H1 (cell line): ENCODE measurements around the gene RPP25. TPM values are rescaled to one million over a fixed set of nuclear protein-coding genes. Genes with fewer than 3 reads are reported as not detected.

ENCODE experiments used
- CTCF ChIA-PET: fragments of 300-600 bp; sonication (Branson Sonifier 250); formaldehyde crosslinking; loops from one replicate; lab custom pipeline; 2021; ENCODE audit not compliant: partially characterized antibody; lab: Charles Lee
- POLR2A ChIA-PET: fragments of 300-600 bp; sonication (Branson Sonifier 250); formaldehyde crosslinking; loops from one replicate; lab custom pipeline; 2021; ENCODE audit warnings: inconsistent platforms; ENCODE audit not compliant: partially characterized antibody; lab: Charles Lee
- DNase-seq, 2 experiments: peaks; one replicate each; pipeline versions ENCODE4 v3.0.0 to v3.0.0-alpha.2; 2010 to 2022; ENCODE audit warnings: low spot score in 2 of 2, low read depth in 1 of 2, mixed read lengths in 1 of 2
- FAIRE-seq: peaks from 2 replicates; lab custom pipeline; 2011; peaks lifted over from hg19 to GRCh38; lab: Jason Lieb, UNC
- H2AFZ ChIP-seq: 2 replicates; pipeline ENCODE4 v1.8.1; 2012; ENCODE audit warnings: low read length, inconsistent platforms
- H2AK5ac ChIP-seq: 2 replicates; pipeline ENCODE4 v1.6.1; 2013; ENCODE audit warnings: low read depth, low read length
- H2BK120ac ChIP-seq: replicated peaks from 2 replicates; pipeline ENCODE3; 2013; ENCODE audit warnings: low read depth, low read length, inconsistent platforms
- H2BK12ac ChIP-seq: 2 replicates; pipeline ENCODE4 v1.6.1; 2013; ENCODE audit warnings: low read depth, low read length
- H2BK15ac ChIP-seq: 2 replicates; pipeline ENCODE4 v1.6.1; 2013; ENCODE audit warnings: low read length
- H2BK20ac ChIP-seq: 2 replicates; pipeline ENCODE4 v1.6.1; 2013; ENCODE audit warnings: low read length
- H2BK5ac ChIP-seq: 2 replicates; pipeline ENCODE4 v1.6.1; 2013; ENCODE audit warnings: low read depth, low read length
- H3K14ac ChIP-seq: 2 replicates; pipeline ENCODE4 v1.6.1; 2013; ENCODE audit warnings: inconsistent platforms; ENCODE audit not compliant: insufficient read length
- H3K18ac ChIP-seq: 2 replicates; pipeline ENCODE4 v1.6.1; 2013; ENCODE audit warnings: low read length; ENCODE audit errors: extremely low read depth
- H3K23ac ChIP-seq: 2 replicates; pipeline ENCODE4 v1.6.1; 2013; ENCODE audit warnings: inconsistent platforms; ENCODE audit not compliant: insufficient read length
- H3K23me2 ChIP-seq: 2 replicates; pipeline ENCODE4 v1.6.1; 2013; ENCODE audit warnings: low read depth, low read length
- H3K27ac ChIP-seq: 2 replicates; pipeline ENCODE4 v1.6.1; 2011; ENCODE audit warnings: low read depth, low read length, inconsistent platforms
- H3K27me3 ChIP-seq, 4 experiments: replicated peaks in 1 of 4; 1 replicate in 1 of 4; 2 replicates in 3 of 4; pipeline versions ENCODE4 v1.6.1 to v1.8.1; 2011 to 2013; ENCODE audit warnings: low read length in 3 of 4, mild to moderate bottlenecking in 3 of 4, inconsistent platforms in 2 of 4, mixed read lengths in 2 of 4, moderate library complexity in 1 of 4; ENCODE audit not compliant: control insufficient read depth in 3 of 4, insufficient read depth in 3 of 4; ENCODE audit errors: extremely low read depth in 1 of 4
- H3K36me3 ChIP-seq, 4 experiments: 2 replicates each; pipeline versions ENCODE4 v1.6.1 to v1.8.1; 2011 to 2013; ENCODE audit warnings: mild to moderate bottlenecking in 4 of 4, low read length in 3 of 4, moderate library complexity in 2 of 4, control low read depth in 1 of 4, inconsistent platforms in 1 of 4; ENCODE audit not compliant: insufficient read depth in 4 of 4, control insufficient read depth in 2 of 4
- H3K4ac ChIP-seq: replicated peaks from 2 replicates; pipeline ENCODE3; 2013; ENCODE audit warnings: low read length, low read depth, mixed read lengths, inconsistent platforms; ENCODE audit not compliant: insufficient read length
- H3K4me1 ChIP-seq, 4 experiments: replicated peaks in 1 of 4; 1 replicate in 1 of 4; 2 replicates in 3 of 4; pipeline versions ENCODE4 v1.6.1 to v1.8.1; 2011 to 2013; ENCODE audit warnings: low read length in 3 of 4, inconsistent platforms in 2 of 4, mixed read lengths in 1 of 4; ENCODE audit not compliant: insufficient read depth in 4 of 4, control insufficient read depth in 3 of 4
- H3K4me2 ChIP-seq, 2 experiments: 2 replicates each; pipeline versions ENCODE4 v1.6.1 to v1.8.1; 2011 to 2013; ENCODE audit warnings: low read depth in 2 of 2, low read length in 2 of 2, control low read depth in 1 of 2, inconsistent platforms in 1 of 2, mild to moderate bottlenecking in 1 of 2; ENCODE audit not compliant: insufficient read depth in 1 of 2
- H3K4me3 ChIP-seq, 4 experiments: fragments of 200-600, 300-600 bp in 1 of 4; sonication (generic), shearing (Covaris generic), sonication (Bioruptor Twin) in 1 of 4; 2 replicates each; pipeline versions ENCODE4 v1.5.1 to v1.8.1; 2011 to 2016; ENCODE audit warnings: low read length in 4 of 4, low read depth in 3 of 4, control low read depth in 2 of 4, inconsistent platforms in 2 of 4, mild to moderate bottlenecking in 2 of 4, mixed read lengths in 1 of 4, moderate library complexity in 1 of 4; ENCODE audit not compliant: insufficient read depth in 2 of 4; ENCODE audit errors: extremely low read depth in 1 of 4
- H3K56ac ChIP-seq: replicated peaks from 2 replicates; pipeline ENCODE3; 2013; ENCODE audit warnings: low read depth, mild to moderate bottlenecking, mixed read lengths, low read length, inconsistent platforms; ENCODE audit not compliant: insufficient read length
- H3K79me1 ChIP-seq: 2 replicates; pipeline ENCODE4 v1.6.1; 2013; ENCODE audit warnings: low read depth, low read length, control low read depth
- H3K79me2 ChIP-seq, 2 experiments: 2 replicates each; pipeline versions ENCODE4 v1.6.1 to v1.8.1; 2012 to 2013; ENCODE audit warnings: low read length in 2 of 2, mild to moderate bottlenecking in 2 of 2, inconsistent platforms in 1 of 2; ENCODE audit not compliant: insufficient read depth in 2 of 2, control insufficient read depth in 1 of 2
- H3K9ac ChIP-seq, 4 experiments: replicated peaks in 1 of 4; 1 replicate in 1 of 4; 2 replicates in 3 of 4; pipeline versions ENCODE4 v1.6.1 to v1.8.1; 2011 to 2013; ENCODE audit warnings: low read depth in 3 of 4, low read length in 3 of 4, control low read depth in 2 of 4, mild to moderate bottlenecking in 2 of 4, moderate library complexity in 2 of 4, inconsistent platforms in 1 of 4; ENCODE audit errors: extremely low read depth in 1 of 4
- H3K9me3 ChIP-seq, 2 experiments: 2 replicates each; pipeline versions ENCODE4 v1.6.1 to v1.8.1; 2012 to 2013; ENCODE audit warnings: mild to moderate bottlenecking in 2 of 2, moderate library complexity in 2 of 2, control low read depth in 1 of 2, inconsistent platforms in 1 of 2, low read depth in 1 of 2, low read length in 1 of 2, mixed read lengths in 1 of 2; ENCODE audit not compliant: insufficient read depth in 2 of 2
- H4K20me1 ChIP-seq, 2 experiments: replicated peaks in 1 of 2; 2 replicates each; pipeline versions ENCODE3 to v1.8.1; 2011 to 2013; ENCODE audit warnings: inconsistent platforms in 2 of 2, low read length in 2 of 2, mild to moderate bottlenecking in 1 of 2; ENCODE audit not compliant: insufficient read depth in 2 of 2, control insufficient read depth in 1 of 2
- H4K5ac ChIP-seq: 2 replicates; pipeline ENCODE4 v1.6.1; 2013; ENCODE audit warnings: low read length, low read depth, mixed read lengths, inconsistent platforms; ENCODE audit not compliant: insufficient read length
- H4K8ac ChIP-seq: 2 replicates; pipeline ENCODE4 v1.8.0; 2013; ENCODE audit warnings: mild to moderate bottlenecking, moderate library complexity, low read length, inconsistent platforms; ENCODE audit not compliant: insufficient read depth; ENCODE audit errors: extremely low read depth
- H4K91ac ChIP-seq: replicated peaks from 2 replicates; pipeline ENCODE3; 2013; ENCODE audit warnings: low read length, mixed read lengths, inconsistent platforms; ENCODE audit not compliant: insufficient read length
- ASH2L ChIP-seq: fragments of 200-600, 300-600 bp; sonication (generic); IDR thresholded peaks from one replicate; pipeline ENCODE4 v1.7.1; 2017; ENCODE audit warnings: low read length
- CTBP2 ChIP-seq: IDR thresholded peaks from 2 replicates; pipeline ENCODE4 v1.7.0; 2011; ENCODE audit warnings: borderline replicate concordance, mild to moderate bottlenecking, moderate library complexity, mixed read lengths, low read length; ENCODE audit not compliant: insufficient read depth, insufficient read length
- KDM4A ChIP-seq: IDR thresholded peaks from one replicate; pipeline ENCODE4 v1.7.1; 2012; ENCODE audit warnings: low read depth, mild to moderate bottlenecking, moderate library complexity, low read length, inconsistent platforms; ENCODE audit not compliant: severe bottlenecking
- MAFK ChIP-seq: IDR thresholded peaks from 2 replicates; pipeline ENCODE4 v1.6.1; 2012; ENCODE audit warnings: low read depth, mild to moderate bottlenecking, improper control_type of control experiment, low read length
- SIN3A ChIP-seq, 2 experiments: IDR thresholded peaks in 1 of 2; conservative IDR thresholded peaks in 1 of 2; 2 replicates each; pipeline ENCODE4 v1.6.1; 2011 to 2012; ENCODE audit warnings: low read length in 2 of 2, improper control_type of control experiment in 1 of 2, low read depth in 1 of 2, mild to moderate bottlenecking in 1 of 2
- WGBS, 2 experiments: shearing (Covaris generic) in 1 of 2; methylation state at CpG; one replicate each; pipeline versions ENCODE4 v1.1.6 to v1.1.7; 2013 to 2015; ENCODE audit warnings: low lambda C conversion rate in 2 of 2, mixed read lengths in 2 of 2, inconsistent platforms in 1 of 2, low coverage in 1 of 2, missing lambda C conversion rate in 1 of 2; ENCODE audit not compliant: insufficient replicate concordance in 2 of 2, insufficient coverage in 1 of 2, insufficient read length in 1 of 2; ENCODE audit errors: extremely low coverage in 1 of 2, missing lambda C conversion rate in 1 of 2; 5-methylcytosine and 5-hydroxymethylcytosine counted together
- long read RNA-seq, 2 experiments: library from RNA in 1 of 2; library from capped mRNA in 1 of 2; stranded (forward); transcript quantifications; one replicate each; pipeline ENCODE4 v2.0.0, GENCODE V29; 2021; ENCODE audit warnings: inconsistent platforms in 1 of 2
- polyA minus RNA-seq, 3 experiments: library from RNA; depleted of rRNA, polyadenylated mRNA; stranded (reverse); fragments of >200 nt; gene quantifications; 1 replicate in 2 of 3; 2 replicates in 1 of 3; pipeline ENCODE4 v1.2.3, GENCODE V29; 2011
- polyA plus RNA-seq, 7 experiments: library from polyadenylated mRNA; depleted of rRNA in 3 of 7; stranded (reverse) in 5 of 7; unstranded in 2 of 7; fragments of >200 nt in 5 of 7; fragments of 200-250 nt in 2 of 7; gene quantifications; 1 replicate in 5 of 7; 2 replicates in 1 of 7; 4 replicates in 1 of 7; pipeline versions ENCODE4 v1.2.1 to v1.2.3, GENCODE V29; 2011 to 2013; ENCODE audit warnings: missing spikeins in 2 of 7, mixed read lengths in 2 of 7
- total RNA-seq: library from RNA; stranded (reverse); fragmentation: NEBNext Ultra II Directional; extraction: Animal tissue kit (Norgen Biotek cat#: 25700); gene quantifications from 2 replicates; pipeline ENCODE4 v1.2.1, GENCODE V29; 2021

Gene RPP25, protein sequence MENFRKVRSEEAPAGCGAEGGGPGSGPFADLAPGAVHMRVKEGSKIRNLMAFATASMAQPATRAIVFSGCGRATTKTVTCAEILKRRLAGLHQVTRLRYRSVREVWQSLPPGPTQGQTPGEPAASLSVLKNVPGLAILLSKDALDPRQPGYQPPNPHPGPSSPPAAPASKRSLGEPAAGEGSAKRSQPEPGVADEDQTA
- total RNA-seq (19.4 and 19.8 TPM in 2 replicates), polyA plus RNA-seq (2011; rRNA removed) (17.4 and 20.0 TPM in 2 replicates), polyA minus RNA-seq (2011; rRNA and poly(A)+ RNA removed) (5.3 and 5.4 TPM in 2 replicates)
- polyA plus RNA-seq (2011; cell fraction: cytosol; rRNA removed) = 13.5 TPM
- 11.8 TPM for polyA plus RNA-seq (2011; cell fraction: nucleus; rRNA removed)
- 12.7 to 16.2 TPM (median 14.6 TPM) in 4 replicates for polyA plus RNA-seq (2012, experiment 1 of 2)
- polyA plus RNA-seq (2012, experiment 2 of 2) = 16.3 TPM
- 18.6 TPM for polyA plus RNA-seq (2013, experiment 1 of 2)
- polyA plus RNA-seq (2013, experiment 2 of 2) = 18.2 TPM
- polyA minus RNA-seq (2011; cell fraction: cytosol; rRNA and poly(A)+ RNA removed) = 7.6 TPM
- polyA minus RNA-seq (2011; cell fraction: nucleus; rRNA and poly(A)+ RNA removed) = 9.9 TPM
- long read RNA-seq, experiment 1, transcript RPP25-201 (1 exons, 3,049 nt) = major isoform, 39 of 39 reads
- long read RNA-seq, experiment 1, partial matches to known transcripts = 0 of 39 reads
- long read RNA-seq, experiment 1, other reads (novel, unspliced or antisense) = 0 of 39 reads
- long read RNA-seq, experiment 2, transcript RPP25-201 (1 exons, 3,049 nt) = major isoform, 5 of 5 reads
- long read RNA-seq, experiment 2, partial matches to known transcripts = 0 of 5 reads
- long read RNA-seq, experiment 2, other reads (novel, unspliced or antisense) = 0 of 5 reads

DNA sequence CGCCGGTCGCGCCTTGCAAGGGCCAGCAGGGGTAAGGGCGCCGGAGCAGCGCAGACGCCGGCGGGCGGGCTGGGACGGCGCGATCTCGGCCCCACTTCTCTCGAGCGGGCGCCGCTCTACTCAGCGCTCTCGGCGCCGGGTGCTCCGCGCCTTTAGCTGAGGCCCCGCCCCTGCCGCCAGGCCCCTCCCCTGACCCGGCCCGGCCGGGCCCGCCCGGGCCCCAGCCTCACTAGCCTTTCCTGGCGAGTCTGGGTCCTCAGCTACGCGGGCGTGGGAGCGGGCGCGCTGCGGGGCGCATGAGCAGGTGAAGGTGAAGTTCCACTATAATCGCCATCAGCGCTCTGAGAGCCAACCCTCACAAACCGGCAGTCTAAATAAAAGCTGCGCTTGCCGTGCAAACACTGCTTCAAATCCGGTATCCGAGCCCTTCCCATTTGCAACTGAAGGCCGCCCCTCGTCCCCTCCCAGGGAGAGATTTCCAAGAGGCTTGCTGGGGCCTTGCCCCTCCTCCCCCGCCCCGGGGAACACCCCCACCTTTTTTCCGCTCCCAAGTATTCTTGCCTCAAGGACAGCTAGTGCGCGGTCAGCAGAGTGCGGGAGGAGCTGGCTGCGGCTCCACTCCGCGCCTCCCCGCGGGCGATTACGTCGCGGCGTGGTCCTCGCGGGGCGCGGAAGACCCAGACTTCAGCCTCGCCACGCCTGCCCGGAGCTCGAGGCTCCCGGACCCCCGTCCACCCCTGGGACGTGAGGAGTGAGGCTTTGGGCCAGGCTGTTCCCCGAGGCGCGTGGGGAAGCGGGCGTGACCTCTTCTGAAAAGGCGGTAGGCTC lies at the start of gene RPP25:
RPP25 (minus strand) TSS at position 125 of the 828 bp plus-strand sequence. CDS start 189 bp downstream, outside the sequence.
- H2BK20ac ChIP-seq = 0 out of 2 replicates have a peak within 1 kb of the TSS, but pooled peaks have one; percentile 32
- peak within 1 kb of the TSS; percentile 92; the same call in 1 of the 2 replicates for H2BK12ac ChIP-seq
- peak within 1 kb of the TSS; percentile 40 to 89 (median 56) for H3K9ac ChIP-seq
- H4K20me1 ChIP-seq = peaks cover 0 to 4% of the 10 kb centered on the region in 2 experiments
- FAIRE-seq (no peak), DNase-seq (peak in 1 of 2 experiments; percentile 90)
- peak within 1 kb of the TSS; percentile 95; the same call in 1 of the 2 replicates for H2BK15ac ChIP-seq
- peak within 1 kb of the TSS; percentile 94 for H3K4ac ChIP-seq
- H2AK5ac ChIP-seq = no peak within 1 kb of the TSS
- no peaks in the 10 kb centered on the region for H3K9me3 ChIP-seq
- peak within 1 kb of the TSS; percentile 41 to 77 (median 69) for H3K4me3 ChIP-seq
- peak within 1 kb of the TSS; percentile 81 for H4K5ac ChIP-seq
- peak within 1 kb of the TSS; percentile 97 for H4K91ac ChIP-seq
- peak within 1 kb of the TSS; percentile 85; the same call in 1 of the 2 replicates for H2BK5ac ChIP-seq
- H3K23ac ChIP-seq = no peak within 1 kb of the TSS
- H3K14ac ChIP-seq = no peak within 1 kb of the TSS
- peak within 1 kb of the TSS; percentile 33; the same call in 1 of the 2 replicates for H3K27ac ChIP-seq
- peak within 1 kb of the TSS; percentile 76 for H2BK120ac ChIP-seq
- ChIA-PET CTCF (interaction anchor here (0.6 to 4.6 kb wide), 12 partner anchors 10 to 544 kb away, joined by 3 to 20 read pairs (median 3); partner anchors contain the start of gene COX5A), POLR2A (interaction anchor here (0.6 to 5.7 kb wide), 16 partner anchors 10 to 248 kb away, joined by 3 to 29 read pairs (median 4); partner anchors contain the start of genes C15orf39, COX5A, FAM219B and PPCDC)
- H3K4me1 ChIP-seq = peaks cover 0 to 22% (median 13%) of the 10 kb centered on the region in 4 experiments; a peak in 6 of 7 replicates
- peak within 1 kb of the TSS; percentile 75 for H3K56ac ChIP-seq
- H2AFZ ChIP-seq = no peak within 1 kb of the TSS; the same call in 1 of the 2 replicates
- peak within 1 kb of the TSS; percentile 95 for H3K18ac ChIP-seq
- peak within 1 kb of the TSS; percentile 95 to 98 for H3K4me2 ChIP-seq
- H3K36me3 ChIP-seq = no peaks in the 10 kb centered on the region
- H3K27me3 ChIP-seq = peaks cover 5 to 36% (median 33%) of the 10 kb centered on the region in 4 experiments
- no peaks in the 10 kb centered on the region for H3K79me1 ChIP-seq
- peak within 1 kb of the TSS; percentile 91 for H4K8ac ChIP-seq
- peaks cover 0 to 19% of the 10 kb centered on the region in 2 experiments; a peak in 2 of 4 replicates for H3K79me2 ChIP-seq
- WGBS, 2 experiments = 2% methylated on average over 32 of the region's 83 CpGs; no CpG with 5 or more reads in 1 of the 2 experiments
- H3K23me2 ChIP-seq = peaks cover 38% of the 10 kb centered on the region
- peak; percentile 23 for TF ChIP-seq KDM4A
- no peak for TF ChIP-seq MAFK
- no peak for TF ChIP-seq CTBP2
- peak; percentile 66 for TF ChIP-seq ASH2L
- 0 out of 4 replicates have a peak, but pooled peaks of 1 of the 2 experiments have one; percentile 10 for TF ChIP-seq SIN3A (conservative IDR thresholded peaks at IDR 0.05 in 1 of 2, IDR thresholded peaks at IDR 0.05 in 1 of 2; ENCODE audit: low read depth in 1 of 2, low read length in 2 of 2)
